Measurements from ENCODE around the gene TBX19.

- TF ChIP-seq USF2 (IDR thresholded peaks at IDR 0.05) (no peak), CTCF (IDR thresholded peaks at IDR 0.05) (no peak), RNF2 (IDR thresholded peaks at IDR 0.05; ENCODE audit: borderline replicate concordance, low read depth) (no peak), ESRRA (IDR thresholded peaks at IDR 0.05; ENCODE audit: borderline replicate concordance, low read length) (no peak), ZFP36 (IDR thresholded peaks at IDR 0.05; ENCODE audit: borderline replicate concordance, partially characterized antibody) (no peak), KDM5A (IDR thresholded peaks at IDR 0.05) (no peak), JUNB (IDR thresholded peaks at IDR 0.05) (no peak), RFX5 (IDR thresholded peaks at IDR 0.05) (no peak)
These were observed 39.0 kb downstream of the TBX19 start for GRCh38 chr1:168319691-168320090.
